Erythroblast (primary cell): ENCODE measurements around the gene HOXA6.

Experiments used
- GATA1 ChIP-seq: IDR thresholded peaks from 2 replicates; pipeline ENCODE4 v1.6.1; 2011; ENCODE audit warnings: low read depth, mild to moderate bottlenecking, control low read depth, low read length, moderate library complexity
- POLR2A ChIP-seq: IDR thresholded peaks from 2 replicates; pipeline ENCODE4 v1.6.1; 2011; ENCODE audit warnings: mild to moderate bottlenecking, low read length

- no peak for TF ChIP-seq POLR2A
- TF ChIP-seq GATA1: no peak
Measured at GRCh38 chr7:27162561-27163287, 15.2 kb upstream of the HOXA6 start.
